Measurements from ENCODE around the gene ARHGAP6.

GRCh38 chrX:11434607-11435006 lies 231.1 kb downstream of the ARHGAP6 start:
- TF ChIP-seq CTCF (IDR thresholded peaks at IDR 0.05) (no peak), POLR2A (IDR thresholded peaks at IDR 0.05) (no peak)
